OCI-LY1 (cell line): Measurements from ENCODE around the gene TENM4.

ENCODE experiments used
- H2AFZ ChIP-seq: fragments of 200-600 bp; sonication (generic), shearing (Covaris generic); 2 replicates; pipeline ENCODE4 v1.6.0; 2014; ENCODE audit warnings: antibody characterized with exemption, mild to moderate bottlenecking, low read length
- H3F3A ChIP-seq: fragments of 200-600 bp; sonication (generic), shearing (Covaris generic); 2 replicates; pipeline ENCODE4 v1.6.0; 2014; ENCODE audit warnings: mild to moderate bottlenecking, antibody characterized with exemption, low read length, moderate library complexity; ENCODE audit not compliant: insufficient read depth
- H3K27ac ChIP-seq: fragments of 200-600 bp; sonication (generic); 2 replicates; pipeline ENCODE4 v1.5.1; 2014; ENCODE audit warnings: low read length, mixed run types, mild to moderate bottlenecking, low read depth; ENCODE audit not compliant: poor library complexity, severe bottlenecking
- H3K27me3 ChIP-seq: fragments of 200-600 bp; sonication (generic); 2 replicates; pipeline ENCODE4 v1.6.0; 2014; ENCODE audit warnings: antibody characterized with exemption, mild to moderate bottlenecking, low read length, moderate library complexity; ENCODE audit not compliant: insufficient read depth
- H3K36me3 ChIP-seq: fragments of 200-600 bp; sonication (generic); 2 replicates; pipeline ENCODE4 v1.6.1; 2014; ENCODE audit warnings: mild to moderate bottlenecking, antibody characterized with exemption, low read length, moderate library complexity, mixed read lengths; ENCODE audit not compliant: insufficient read depth
- H3K4me1 ChIP-seq: fragments of 200-600 bp; sonication (generic); 2 replicates; pipeline ENCODE4 v1.5.1; 2014; ENCODE audit warnings: mild to moderate bottlenecking, low read length, moderate library complexity; ENCODE audit not compliant: insufficient read depth, severe bottlenecking
- H3K4me2 ChIP-seq: fragments of 200-600 bp; sonication (generic), shearing (Covaris generic); 2 replicates; pipeline ENCODE4 v1.6.1; 2014; ENCODE audit warnings: low read length
- H3K4me3 ChIP-seq: fragments of 200-600 bp; sonication (generic); 2 replicates; pipeline ENCODE4 v1.5.1; 2014; ENCODE audit warnings: low read length, low read depth, mild to moderate bottlenecking, mixed read lengths; ENCODE audit not compliant: poor library complexity, severe bottlenecking
- H3K79me2 ChIP-seq: fragments of 200-600 bp; shearing (Covaris generic); 2 replicates; pipeline ENCODE4 v1.6.1; 2016; ENCODE audit warnings: mixed run types, low read length, mixed read lengths; ENCODE audit not compliant: insufficient read depth
- H3K9ac ChIP-seq: fragments of 200-600 bp; sonication (generic), shearing (Covaris generic); 2 replicates; pipeline ENCODE4 v1.6.1; 2014; ENCODE audit warnings: mild to moderate bottlenecking, low read length, mixed read lengths
- H3K9me2 ChIP-seq: fragments of 200-600 bp; sonication (generic), shearing (Covaris generic); 2 replicates; pipeline ENCODE4 v1.6.1; 2014; ENCODE audit warnings: low read depth, mild to moderate bottlenecking, low read length, mixed read lengths
- H3K9me3 ChIP-seq: fragments of 200-600 bp; shearing (Covaris generic); 2 replicates; pipeline ENCODE4 v1.6.1; 2014; ENCODE audit warnings: low read length, mixed read lengths
- H4K20me1 ChIP-seq: fragments of 200-600 bp; sonication (generic), shearing (Covaris generic); 2 replicates; pipeline ENCODE4 v1.6.0; 2016; ENCODE audit warnings: mild to moderate bottlenecking, low read length; ENCODE audit not compliant: insufficient read depth
- EZH2 ChIP-seq: fragments of 200-600 bp; sonication (generic), shearing (Covaris generic); IDR thresholded peaks from 2 replicates; pipeline ENCODE4 v1.8.0; 2017; ENCODE audit warnings: borderline replicate concordance, mixed run types, mild to moderate bottlenecking, antibody characterized with exemption, low read length, moderate library complexity, mixed read lengths
- TF ChIP-seq, protein P1 (sequence below): fragments of 200-600 bp; sonication (generic), shearing (Covaris generic); IDR thresholded peaks from 2 replicates; pipeline ENCODE4 v1.5.1; 2017; ENCODE audit warnings: mild to moderate bottlenecking, antibody characterized with exemption, low read length, moderate library complexity, mixed read lengths

The TENM4 gene

DNA sequence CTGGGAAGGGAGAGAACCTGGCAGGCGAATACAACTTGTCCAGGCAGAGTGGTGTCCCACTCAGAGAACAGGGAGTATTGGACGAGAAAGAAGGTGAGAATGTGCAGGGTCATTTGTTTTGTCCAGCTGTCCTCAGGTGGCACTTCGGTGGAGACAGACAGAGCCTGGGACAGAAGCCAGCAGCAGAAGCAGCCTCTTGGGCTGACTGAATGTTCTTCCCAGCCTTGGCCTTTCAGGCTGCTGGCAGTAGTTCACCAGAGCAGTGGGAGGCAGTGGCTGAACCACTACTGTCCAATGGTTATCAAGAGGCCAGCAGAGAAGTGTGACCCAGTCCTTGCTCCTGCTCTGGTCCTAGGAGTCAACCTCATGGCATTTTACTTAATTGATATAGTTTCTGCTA, 535.1 kb downstream of the TENM4 start:
- Histone ChIP-seq H4K20me1 (no peaks in the 10 kb centered on the region), H3K9me3 (no peaks in the 10 kb centered on the region), H3F3A (no peaks in the 10 kb centered on the region), H3K4me1 (no peaks in the 10 kb centered on the region), H3K36me3 (no peaks in the 10 kb centered on the region), H3K4me3 (no peak overlapping the region), H3K9ac (no peak overlapping the region), H3K27ac (no peak overlapping the region), H3K9me2 (no peaks in the 10 kb centered on the region), H2AFZ (no peak overlapping the region), H3K4me2 (no peak overlapping the region), H3K27me3 (0 out of 2 replicates have a peak, but pooled peaks cover 3% of the 10 kb centered on the region), H3K79me2 (no peaks in the 10 kb centered on the region)
- TF ChIP-seq EZH2: no peak
- TF ChIP-seq, protein P1, sequence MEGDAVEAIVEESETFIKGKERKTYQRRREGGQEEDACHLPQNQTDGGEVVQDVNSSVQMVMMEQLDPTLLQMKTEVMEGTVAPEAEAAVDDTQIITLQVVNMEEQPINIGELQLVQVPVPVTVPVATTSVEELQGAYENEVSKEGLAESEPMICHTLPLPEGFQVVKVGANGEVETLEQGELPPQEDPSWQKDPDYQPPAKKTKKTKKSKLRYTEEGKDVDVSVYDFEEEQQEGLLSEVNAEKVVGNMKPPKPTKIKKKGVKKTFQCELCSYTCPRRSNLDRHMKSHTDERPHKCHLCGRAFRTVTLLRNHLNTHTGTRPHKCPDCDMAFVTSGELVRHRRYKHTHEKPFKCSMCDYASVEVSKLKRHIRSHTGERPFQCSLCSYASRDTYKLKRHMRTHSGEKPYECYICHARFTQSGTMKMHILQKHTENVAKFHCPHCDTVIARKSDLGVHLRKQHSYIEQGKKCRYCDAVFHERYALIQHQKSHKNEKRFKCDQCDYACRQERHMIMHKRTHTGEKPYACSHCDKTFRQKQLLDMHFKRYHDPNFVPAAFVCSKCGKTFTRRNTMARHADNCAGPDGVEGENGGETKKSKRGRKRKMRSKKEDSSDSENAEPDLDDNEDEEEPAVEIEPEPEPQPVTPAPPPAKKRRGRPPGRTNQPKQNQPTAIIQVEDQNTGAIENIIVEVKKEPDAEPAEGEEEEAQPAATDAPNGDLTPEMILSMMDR: no peak

- Histone ChIP-seq H2AFZ (no peak overlapping the region), H3F3A (no peaks in the 10 kb centered on the region), H3K4me3 (no peak overlapping the region), H3K4me1 (no peaks in the 10 kb centered on the region), H3K36me3 (no peaks in the 10 kb centered on the region), H4K20me1 (no peaks in the 10 kb centered on the region), H3K9me3 (no peaks in the 10 kb centered on the region), H3K9me2 (no peaks in the 10 kb centered on the region), H3K27me3 (no peaks in the 10 kb centered on the region), H3K79me2 (no peaks in the 10 kb centered on the region), H3K4me2 (no peak overlapping the region), H3K9ac (no peak overlapping the region), H3K27ac (no peak overlapping the region)
- TF ChIP-seq, protein P1: no peak
- TF ChIP-seq EZH2: no peak
Observed at GRCh38 chr11:78902771-78903507, 537.9 kb downstream of the TENM4 start.

DNA sequence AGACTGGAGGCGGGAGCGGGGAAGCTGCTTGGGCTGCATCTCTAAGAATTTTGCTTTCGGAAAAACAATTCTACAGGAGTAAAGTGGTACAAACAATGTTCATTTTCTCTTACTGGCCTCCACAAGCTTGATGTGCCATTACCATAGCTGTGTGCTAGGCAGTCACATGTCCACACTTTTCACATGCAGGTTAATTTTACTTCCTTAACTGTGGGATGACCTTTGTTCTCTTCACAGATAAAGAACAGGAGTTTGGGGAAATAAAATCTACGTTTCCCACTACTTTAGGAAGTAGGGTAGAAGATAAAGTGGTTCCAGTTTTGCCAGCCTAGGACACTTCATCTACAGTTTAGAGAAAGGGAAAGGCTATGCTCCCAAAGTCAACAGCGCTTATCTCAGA, 539.0 kb downstream of the TENM4 start:
- H3K4me3 ChIP-seq: no peak overlapping the region
- H3F3A ChIP-seq: no peaks in the 10 kb centered on the region
- H3K9me2 ChIP-seq: no peaks in the 10 kb centered on the region
- H3K9ac ChIP-seq: no peak overlapping the region
- no peaks in the 10 kb centered on the region for H3K79me2 ChIP-seq
- H3K36me3 ChIP-seq: no peaks in the 10 kb centered on the region
- H3K4me2 ChIP-seq: no peak overlapping the region
- TF ChIP-seq, protein P1: no peak
- no peak for TF ChIP-seq EZH2
- no peaks in the 10 kb centered on the region for H3K9me3 ChIP-seq
- no peaks in the 10 kb centered on the region for H4K20me1 ChIP-seq
- H3K27me3 ChIP-seq: no peaks in the 10 kb centered on the region
- H3K4me1 ChIP-seq: no peaks in the 10 kb centered on the region
- H3K27ac ChIP-seq: no peak overlapping the region
- no peak overlapping the region for H2AFZ ChIP-seq
